Measurements from ENCODE around the gene SFMBT2.

Gene SFMBT2

DNA sequence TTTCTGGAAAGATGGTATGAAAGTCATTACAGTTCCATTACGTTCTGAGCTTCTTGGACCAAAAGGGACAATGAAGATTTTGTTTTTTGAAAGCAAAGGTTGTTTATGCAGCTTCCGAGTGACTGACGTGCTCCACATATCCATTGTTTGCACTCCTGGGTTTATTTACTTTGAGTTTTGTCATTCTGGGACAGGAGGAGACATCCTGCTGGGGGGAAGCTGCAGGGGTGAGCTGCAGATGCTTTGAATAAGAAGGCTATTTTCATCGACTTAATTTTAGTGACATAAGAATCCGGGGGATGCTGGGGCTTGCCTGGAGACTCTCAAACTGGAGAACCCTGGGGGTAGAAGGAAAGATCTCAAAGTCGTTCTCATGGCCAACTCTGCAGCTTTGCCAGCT is 12.7 kb upstream of the SFMBT2 start:
- Histone ChIP-seq H3K9me3 (ENCODE audit: control insufficient read depth, low read depth, low read length) (no peaks in the 10 kb centered on the region), H3K9ac (ENCODE audit: low read length) (no peak overlapping the region), H3K4me3 (ENCODE audit: low read length) (peak overlapping the region; percentile 43), H3K27ac (ENCODE audit: low read length) (no peak overlapping the region), H3K36me3 (ENCODE audit: control insufficient read depth, low read depth, low read length) (no peaks in the 10 kb centered on the region), H3K4me1 (ENCODE audit: control insufficient read depth, low read depth, low read length) (peaks cover 30% of the 10 kb centered on the region), H3K27me3 (ENCODE audit: control insufficient read depth, insufficient read depth, low read length) (peaks cover 36% of the 10 kb centered on the region)

GRCh38 chr10:7421526-7421925 is 10.7 kb upstream of the SFMBT2 start:
- H3K27ac ChIP-seq (ENCODE audit: low read length): no peak overlapping the region
- H3K9me3 ChIP-seq (ENCODE audit: control insufficient read depth, low read depth, low read length): no peaks in the 10 kb centered on the region
- H3K9ac ChIP-seq (ENCODE audit: low read length): no peak overlapping the region
- H3K27me3 ChIP-seq (ENCODE audit: control insufficient read depth, insufficient read depth, low read length): peaks cover 36% of the 10 kb centered on the region
- no peaks in the 10 kb centered on the region for H3K36me3 ChIP-seq (ENCODE audit: control insufficient read depth, low read depth, low read length)
- H3K4me3 ChIP-seq (ENCODE audit: low read length): no peak overlapping the region
- H3K4me1 ChIP-seq (ENCODE audit: control insufficient read depth, low read depth, low read length): peaks cover 30% of the 10 kb centered on the region

- peaks cover 31% of the 10 kb centered on the region for H3K27me3 ChIP-seq (ENCODE audit: control insufficient read depth, insufficient read depth, low read length)
- peaks cover 22% of the 10 kb centered on the region for H3K4me1 ChIP-seq (ENCODE audit: control insufficient read depth, low read depth, low read length)
- H3K27ac ChIP-seq (ENCODE audit: low read length): no peak overlapping the region
- H3K4me3 ChIP-seq (ENCODE audit: low read length): no peak overlapping the region
- H3K9me3 ChIP-seq (ENCODE audit: control insufficient read depth, low read depth, low read length): no peaks in the 10 kb centered on the region
- H3K9ac ChIP-seq (ENCODE audit: low read length): no peak overlapping the region
- no peaks in the 10 kb centered on the region for H3K36me3 ChIP-seq (ENCODE audit: control insufficient read depth, low read depth, low read length)
These were observed 9.2 kb upstream of the SFMBT2 start for GRCh38 chr10:7419998-7420397.

DNA sequence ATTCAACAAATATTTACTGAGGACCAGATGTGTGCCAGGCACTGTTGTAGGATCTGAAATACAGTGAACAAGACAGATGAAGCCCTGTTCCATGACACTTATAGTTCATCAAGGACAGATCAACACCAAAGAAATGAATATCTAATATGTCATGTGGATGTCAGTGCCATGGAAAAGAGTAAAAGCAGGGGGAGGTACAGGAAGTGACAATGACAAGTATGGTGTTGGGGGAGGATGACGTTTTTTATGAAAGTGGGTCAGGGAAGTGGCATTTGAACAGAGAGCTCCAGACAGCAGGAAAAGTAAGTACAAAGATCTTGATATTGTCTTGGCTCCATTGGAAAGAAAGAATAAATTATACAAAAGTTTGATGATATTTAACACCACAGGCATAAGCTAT is 7.0 kb upstream of the SFMBT2 start:
- no peaks in the 10 kb centered on the region for H3K36me3 ChIP-seq (ENCODE audit: control insufficient read depth, low read depth, low read length)
- H3K27me3 ChIP-seq (ENCODE audit: control insufficient read depth, insufficient read depth, low read length): peaks cover 37% of the 10 kb centered on the region
- H3K27ac ChIP-seq (ENCODE audit: low read length): no peak overlapping the region
- H3K9ac ChIP-seq (ENCODE audit: low read length): no peak overlapping the region
- H3K9me3 ChIP-seq (ENCODE audit: control insufficient read depth, low read depth, low read length): no peaks in the 10 kb centered on the region
- H3K4me3 ChIP-seq (ENCODE audit: low read length): no peak overlapping the region
- H3K4me1 ChIP-seq (ENCODE audit: control insufficient read depth, low read depth, low read length): peaks cover 8% of the 10 kb centered on the region

DNA sequence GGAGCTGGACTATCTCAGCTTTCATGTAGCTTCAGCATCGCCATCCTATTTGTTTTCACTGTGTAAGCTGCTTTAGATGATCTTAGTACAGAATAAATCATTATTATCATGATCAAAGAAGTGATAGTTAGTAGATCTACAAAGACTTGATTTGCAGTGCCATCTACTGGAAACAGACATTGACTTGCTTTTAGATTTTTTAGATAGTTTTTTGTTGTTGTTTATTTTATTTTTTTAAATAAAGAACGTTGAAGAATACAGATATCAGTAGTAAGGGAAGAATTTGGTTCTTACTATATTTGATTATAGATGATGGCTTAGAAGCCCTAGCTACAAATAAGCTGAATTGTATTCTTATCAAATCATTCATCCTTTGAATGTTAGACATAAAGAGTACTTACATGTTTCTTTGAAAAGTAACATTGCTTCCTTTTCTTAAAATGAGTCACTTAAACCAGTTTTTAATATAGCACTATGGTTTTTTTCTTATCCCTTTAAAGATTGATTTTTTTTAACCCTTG is 6.3 kb upstream of the SFMBT2 start:
- peaks cover 37% of the 10 kb centered on the region for H3K27me3 ChIP-seq (ENCODE audit: control insufficient read depth, insufficient read depth, low read length)
- no peak overlapping the region for H3K4me3 ChIP-seq (ENCODE audit: low read length)
- H3K36me3 ChIP-seq (ENCODE audit: control insufficient read depth, low read depth, low read length): no peaks in the 10 kb centered on the region
- no peak overlapping the region for H3K27ac ChIP-seq (ENCODE audit: low read length)
- H3K9ac ChIP-seq (ENCODE audit: low read length): no peak overlapping the region
- H3K4me1 ChIP-seq (ENCODE audit: control insufficient read depth, low read depth, low read length): peaks cover 5% of the 10 kb centered on the region
- H3K9me3 ChIP-seq (ENCODE audit: control insufficient read depth, low read depth, low read length): no peaks in the 10 kb centered on the region

- Histone ChIP-seq H3K36me3 (ENCODE audit: control insufficient read depth, low read depth, low read length) (no peaks in the 10 kb centered on the region), H3K4me3 (ENCODE audit: low read length) (no peak overlapping the region), H3K9me3 (ENCODE audit: control insufficient read depth, low read depth, low read length) (no peaks in the 10 kb centered on the region), H3K27ac (ENCODE audit: low read length) (no peak overlapping the region), H3K9ac (ENCODE audit: low read length) (no peak overlapping the region), H3K27me3 (ENCODE audit: control insufficient read depth, insufficient read depth, low read length) (peaks cover 53% of the 10 kb centered on the region), H3K4me1 (ENCODE audit: control insufficient read depth, low read depth, low read length) (peaks cover 5% of the 10 kb centered on the region)
These were observed 3.9 kb upstream of the SFMBT2 start for GRCh38 chr10:7414766-7415165.

DNA sequence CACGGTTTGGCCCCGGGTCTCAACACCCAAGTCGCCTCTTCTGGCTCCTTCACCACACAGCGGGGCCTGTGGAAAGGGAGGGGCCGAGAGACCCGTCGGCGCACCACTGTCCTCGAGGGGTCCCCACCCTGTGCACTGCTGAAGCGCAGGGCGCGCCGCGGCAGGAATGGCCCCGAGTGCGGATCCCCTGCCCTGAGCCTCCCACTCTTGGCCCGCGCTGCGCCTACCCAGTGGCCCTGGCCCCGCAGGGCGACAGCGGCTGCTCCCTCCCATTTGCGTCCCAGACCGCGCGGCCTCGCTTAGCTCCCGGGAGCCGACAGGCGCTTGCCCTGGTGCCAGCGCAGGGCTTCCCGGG is 2.1 kb upstream of the SFMBT2 start:
- H3K4me3 ChIP-seq (ENCODE audit: low read length): peak overlapping the region; percentile 61
- H3K9ac ChIP-seq (ENCODE audit: low read length): no peak overlapping the region
- H3K4me1 ChIP-seq (ENCODE audit: control insufficient read depth, low read depth, low read length): peaks cover 10% of the 10 kb centered on the region
- no peaks in the 10 kb centered on the region for H3K9me3 ChIP-seq (ENCODE audit: control insufficient read depth, low read depth, low read length)
- H3K27me3 ChIP-seq (ENCODE audit: control insufficient read depth, insufficient read depth, low read length): peaks cover 72% of the 10 kb centered on the region
- no peak overlapping the region for H3K27ac ChIP-seq (ENCODE audit: low read length)
- H3K36me3 ChIP-seq (ENCODE audit: control insufficient read depth, low read depth, low read length): no peaks in the 10 kb centered on the region

DNA sequence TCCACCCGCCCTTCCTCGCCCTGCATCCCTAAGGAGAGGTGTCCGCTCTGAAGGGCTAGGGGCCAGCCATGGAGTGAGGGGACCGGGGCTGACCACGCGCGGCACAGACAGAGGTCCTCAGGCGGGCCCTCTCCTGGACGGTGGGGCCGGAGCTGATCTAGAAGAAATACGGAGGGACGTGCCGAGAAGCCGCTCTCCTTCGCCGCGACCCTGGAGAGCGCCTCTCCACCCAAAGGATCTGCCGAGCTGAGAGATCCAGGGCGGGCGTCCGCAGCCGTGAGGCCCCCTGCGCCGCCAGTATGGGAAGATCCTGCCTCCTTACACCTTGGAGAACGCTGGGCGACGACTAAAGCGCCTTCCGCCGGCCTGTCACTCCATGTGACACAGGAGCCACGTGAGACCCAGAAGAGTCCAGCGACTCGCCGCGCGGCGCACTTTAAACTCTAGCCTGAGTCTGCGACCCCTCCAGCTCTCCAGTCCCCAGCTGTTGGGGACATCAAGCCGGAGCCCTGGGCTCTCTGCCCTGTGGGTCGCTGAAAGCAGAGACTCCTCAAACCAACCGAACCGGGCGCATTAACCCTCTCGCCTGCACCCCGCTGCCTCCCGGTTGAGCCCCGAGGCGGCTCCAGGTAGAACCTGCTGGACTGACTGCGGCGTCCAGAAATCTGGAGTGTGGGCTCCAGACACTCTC is 1.5 kb upstream of the SFMBT2 start:
- H3K9me3 ChIP-seq (ENCODE audit: control insufficient read depth, low read depth, low read length): no peaks in the 10 kb centered on the region
- peak overlapping the region; percentile 61 for H3K4me3 ChIP-seq (ENCODE audit: low read length)
- H3K9ac ChIP-seq (ENCODE audit: low read length): no peak overlapping the region
- peaks cover 10% of the 10 kb centered on the region for H3K4me1 ChIP-seq (ENCODE audit: control insufficient read depth, low read depth, low read length)
- no peaks in the 10 kb centered on the region for H3K36me3 ChIP-seq (ENCODE audit: control insufficient read depth, low read depth, low read length)
- H3K27ac ChIP-seq (ENCODE audit: low read length): no peak overlapping the region
- H3K27me3 ChIP-seq (ENCODE audit: control insufficient read depth, insufficient read depth, low read length): peaks cover 77% of the 10 kb centered on the region

DNA sequence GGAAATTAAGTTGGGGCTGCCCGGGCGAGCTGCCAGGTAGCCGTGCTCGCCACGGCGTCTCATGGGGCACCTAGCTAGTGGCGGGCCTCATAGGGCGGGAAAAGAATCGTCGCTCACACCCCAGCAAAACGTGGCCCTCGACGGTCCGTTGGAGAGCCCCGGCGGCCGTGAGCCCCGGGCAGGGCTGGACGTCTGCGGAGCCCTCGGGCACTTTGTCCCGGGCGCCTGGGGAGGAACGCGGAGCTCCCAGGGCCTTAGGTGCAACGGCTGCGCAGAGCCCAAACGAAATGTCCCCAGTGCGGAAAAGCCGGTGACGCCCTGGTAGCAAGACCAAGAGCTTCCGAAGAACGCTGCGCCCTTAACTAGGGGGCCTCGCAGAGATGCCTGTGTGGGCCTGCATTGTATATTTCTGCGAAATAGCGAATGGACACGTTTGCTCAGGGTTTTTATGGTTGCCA is 866 bp upstream of the SFMBT2 start:
- Histone ChIP-seq H3K9ac (ENCODE audit: low read length) (no peak overlapping the region), H3K27ac (ENCODE audit: low read length) (no peak overlapping the region), H3K36me3 (ENCODE audit: control insufficient read depth, low read depth, low read length) (no peaks in the 10 kb centered on the region), H3K27me3 (ENCODE audit: control insufficient read depth, insufficient read depth, low read length) (peaks cover 84% of the 10 kb centered on the region), H3K9me3 (ENCODE audit: control insufficient read depth, low read depth, low read length) (no peaks in the 10 kb centered on the region), H3K4me1 (ENCODE audit: control insufficient read depth, low read depth, low read length) (peaks cover 15% of the 10 kb centered on the region), H3K4me3 (ENCODE audit: low read length) (peak overlapping the region; percentile 61)

- peak overlapping the region; percentile 25 for H3K9ac ChIP-seq (ENCODE audit: low read length)
- peaks cover 21% of the 10 kb centered on the region for H3K4me1 ChIP-seq (ENCODE audit: control insufficient read depth, low read depth, low read length)
- no peaks in the 10 kb centered on the region for H3K9me3 ChIP-seq (ENCODE audit: control insufficient read depth, low read depth, low read length)
- H3K36me3 ChIP-seq (ENCODE audit: control insufficient read depth, low read depth, low read length): no peaks in the 10 kb centered on the region
- peak overlapping the region; percentile 88 for H3K4me3 ChIP-seq (ENCODE audit: low read length)
- H3K27me3 ChIP-seq (ENCODE audit: control insufficient read depth, insufficient read depth, low read length): peaks cover 90% of the 10 kb centered on the region
- H3K27ac ChIP-seq (ENCODE audit: low read length): no peak overlapping the region
These were observed 453 bp downstream of the SFMBT2 start for GRCh38 chr10:7410301-7410861.

DNA sequence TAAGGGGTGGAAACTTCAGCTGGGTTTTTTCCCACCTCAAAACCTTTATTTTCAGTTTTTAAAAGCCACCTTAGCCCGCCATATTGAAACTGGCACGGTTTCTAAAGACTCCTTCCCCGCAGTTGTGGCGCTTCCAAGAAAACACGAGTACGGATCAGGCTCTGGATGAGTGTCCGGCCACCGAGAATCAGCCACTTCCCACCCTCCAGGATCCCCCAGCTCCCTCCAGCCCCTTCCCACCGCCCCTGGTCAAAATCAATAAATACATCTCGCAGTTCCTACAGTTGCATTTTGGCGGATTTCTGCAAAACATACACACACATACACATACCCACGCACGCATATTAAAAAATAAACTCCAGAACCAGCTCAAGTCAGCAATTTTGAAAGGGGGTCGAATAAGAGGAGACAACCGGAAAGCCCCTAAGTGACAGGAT is 1.1 kb downstream of the SFMBT2 start:
- peak overlapping the region; percentile 25 for H3K9ac ChIP-seq (ENCODE audit: low read length)
- H3K4me3 ChIP-seq (ENCODE audit: low read length): peak overlapping the region; percentile 88
- H3K36me3 ChIP-seq (ENCODE audit: control insufficient read depth, low read depth, low read length): no peaks in the 10 kb centered on the region
- H3K27ac ChIP-seq (ENCODE audit: low read length): no peak overlapping the region
- peaks cover 21% of the 10 kb centered on the region for H3K4me1 ChIP-seq (ENCODE audit: control insufficient read depth, low read depth, low read length)
- peaks cover 85% of the 10 kb centered on the region for H3K27me3 ChIP-seq (ENCODE audit: control insufficient read depth, insufficient read depth, low read length)
- no peaks in the 10 kb centered on the region for H3K9me3 ChIP-seq (ENCODE audit: control insufficient read depth, low read depth, low read length)
